Spinal cord (tissue), 10 donors: ENCODE data around the gene GAREM1. TPM values are rescaled to one million over a fixed set of nuclear protein-coding genes. Genes with fewer than 3 reads are reported as not detected.
A peak's percentile ranks its signal among the peaks of the same experiment; 100 is the strongest.

Experiments
- DNase-seq, 6 donors: peaks; one replicate each; pipeline versions ENCODE4 v3.0.0 to v3.0.0-alpha.2; 2013 to 2015; ENCODE audit warnings: low spot score in 6 of 6, low read depth in 4 of 6
- H3K27ac ChIP-seq: one replicate; pipeline ENCODE4 v1.5.1; 2013; ENCODE audit warnings: low read depth, low read length, control low read depth
- H3K27me3 ChIP-seq: one replicate; pipeline ENCODE4 v1.6.1; 2013; ENCODE audit warnings: low read length; ENCODE audit not compliant: control insufficient read depth, insufficient read depth
- H3K36me3 ChIP-seq: one replicate; pipeline ENCODE4 v1.6.1; 2013; ENCODE audit warnings: low read length; ENCODE audit not compliant: control insufficient read depth, insufficient read depth
- H3K4me1 ChIP-seq: one replicate; pipeline ENCODE4 v1.6.1; 2013; ENCODE audit warnings: low read length; ENCODE audit not compliant: control insufficient read depth, insufficient read depth
- H3K4me3 ChIP-seq: one replicate; pipeline ENCODE4 v1.5.1; 2013; ENCODE audit warnings: low read depth, low read length, control low read depth
- H3K9me3 ChIP-seq: one replicate; pipeline ENCODE4 v1.6.1; 2013; ENCODE audit warnings: low read length; ENCODE audit not compliant: control insufficient read depth, insufficient read depth
- WGBS: methylation state at CpG from one replicate; pipeline ENCODE4 v1.1.5; 2013; ENCODE audit warnings: missing lambda C conversion rate; ENCODE audit not compliant: insufficient coverage; 5-methylcytosine and 5-hydroxymethylcytosine counted together
- polyA plus RNA-seq, 2 donors: library from polyadenylated mRNA; unstranded; fragments of 120-200 nt; gene quantifications; one replicate each; pipeline ENCODE4 v1.2.1, GENCODE V29; 2013; ENCODE audit not compliant: insufficient read length in 2 of 2
- total RNA-seq, 2 donors: library from RNA; depleted of rRNA in 1 of 2; stranded (reverse); fragments of 120-200 nt in 1 of 2; fragments of >200 nt in 1 of 2; gene quantifications; one replicate each; pipeline versions ENCODE4 v1.2.3 to v1.2.4, GENCODE V29; 2013 to 2014
- donor health status: healthy.

GAREM1 gene
- total and polyA plus RNA-seq, 4 donors, result 12.3 to 19.7 (median 16.6) TPM

DNA sequence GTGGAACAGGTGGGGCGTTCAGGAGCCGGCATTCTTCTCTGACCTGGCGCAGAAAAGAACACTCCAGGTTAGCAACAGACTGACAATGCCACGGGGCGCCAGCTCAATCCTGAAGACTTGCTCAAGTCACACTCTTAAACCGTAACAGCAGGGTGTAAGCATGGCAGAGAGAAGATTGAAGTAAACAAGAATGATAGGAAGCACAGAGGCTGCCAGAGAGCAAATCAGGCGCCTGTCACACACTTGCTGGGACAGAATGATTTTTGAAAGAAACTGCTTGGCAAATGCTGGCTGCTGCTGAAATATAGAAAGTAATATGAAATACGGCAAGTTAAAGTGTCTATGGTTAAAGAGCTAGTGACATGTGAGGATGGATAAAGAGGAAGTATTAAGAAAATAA lies 200.3 kb downstream of the GAREM1 start:
- Histone ChIP-seq H3K36me3 (peaks cover 22% of the 10 kb centered on the region), H3K27me3 (no peaks in the 10 kb centered on the region), H3K4me1 (no peaks in the 10 kb centered on the region), H3K27ac (no peak overlapping the region), H3K9me3 (no peaks in the 10 kb centered on the region), H3K4me3 (no peak overlapping the region)
- DNase-seq, result peak in 1 of 6 donors; percentile 82
- WGBS, result 93% methylated on average over 8 of the region's 8 CpGs

DNA sequence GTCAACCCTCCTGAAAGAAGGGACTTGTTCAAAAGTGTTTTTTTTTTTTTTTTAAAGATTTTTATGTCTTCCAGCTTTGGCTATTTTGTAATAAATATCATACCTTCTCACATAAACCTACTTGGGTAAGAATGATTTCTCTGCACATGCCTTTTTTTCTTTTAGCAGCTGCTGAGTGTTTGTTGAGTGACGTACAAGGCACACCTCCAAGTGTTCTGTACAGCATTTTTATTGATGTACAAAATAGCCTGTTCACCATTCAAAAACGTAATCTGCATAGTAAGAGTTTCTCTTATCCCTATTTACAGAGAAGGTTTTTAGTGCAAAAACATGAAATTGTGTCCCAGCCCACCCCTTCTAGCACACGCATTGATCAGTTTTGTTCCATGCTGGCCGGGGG lies 203.2 kb downstream of the GAREM1 start:
- no peak for DNase-seq
- WGBS, result no CpG with 5 or more reads among the region's 4 CpGs
- H3K4me3 ChIP-seq, result no peak overlapping the region

DNA sequence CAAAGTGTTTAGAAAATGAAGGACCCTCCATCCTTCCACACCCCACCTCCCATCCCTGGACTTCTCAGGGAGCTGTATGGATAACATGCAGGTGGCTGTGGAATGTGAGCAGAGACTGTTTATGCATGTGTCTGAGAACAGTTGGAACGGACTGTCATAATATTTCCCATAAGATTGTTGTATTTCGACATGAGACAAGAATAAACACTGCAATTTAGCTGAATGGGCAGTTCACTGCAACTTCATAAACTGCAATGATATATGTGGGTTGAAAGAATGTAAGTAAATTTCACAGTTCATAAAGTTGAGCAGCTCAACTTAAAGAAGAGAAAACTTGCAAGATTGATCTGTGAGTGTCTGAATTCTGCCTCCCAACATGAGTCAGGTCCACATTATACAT lies 206.3 kb downstream of the GAREM1 start:
- peaks cover 10% of the 10 kb centered on the region for H3K36me3 ChIP-seq
- no peaks in the 10 kb centered on the region for H3K4me1 ChIP-seq
- H3K9me3 ChIP-seq, result no peaks in the 10 kb centered on the region
- H3K27ac ChIP-seq, result no peak overlapping the region
- DNase-seq, result peak in 1 of 6 donors; percentile 36
- WGBS, result no CpG with 5 or more reads among the region's 2 CpGs
- no peak overlapping the region for H3K4me3 ChIP-seq
- no peaks in the 10 kb centered on the region for H3K27me3 ChIP-seq

More for the DNA sequence above, 203.2 kb downstream of the GAREM1 start:
- Histone ChIP-seq H3K27ac (no peak overlapping the region), H3K36me3 (peaks cover 18% of the 10 kb centered on the region), H3K27me3 (no peaks in the 10 kb centered on the region), H3K9me3 (no peaks in the 10 kb centered on the region), H3K4me1 (no peaks in the 10 kb centered on the region)

DNA sequence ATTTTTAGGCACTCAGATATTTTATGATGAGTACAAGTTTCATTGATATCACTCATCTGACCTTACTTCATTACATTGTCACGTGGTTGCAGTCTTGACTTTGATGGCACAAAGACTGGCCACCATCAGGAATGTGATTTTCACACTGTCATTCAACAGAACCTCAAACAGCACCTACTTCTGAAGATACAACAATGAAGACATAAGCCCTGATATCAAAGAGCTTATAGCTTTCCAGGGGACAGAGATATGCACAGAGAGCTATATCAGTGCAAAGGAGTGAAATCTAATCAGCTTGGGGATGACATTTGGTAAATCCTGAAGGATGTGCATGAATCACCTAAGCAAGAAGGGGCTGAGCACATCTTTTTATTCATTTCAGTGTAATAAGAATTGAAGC lies 208.6 kb downstream of the GAREM1 start:
- DNase-seq, result no peak
- Histone ChIP-seq H3K4me3 (no peak overlapping the region), H3K36me3 (no peaks in the 10 kb centered on the region)

DNA sequence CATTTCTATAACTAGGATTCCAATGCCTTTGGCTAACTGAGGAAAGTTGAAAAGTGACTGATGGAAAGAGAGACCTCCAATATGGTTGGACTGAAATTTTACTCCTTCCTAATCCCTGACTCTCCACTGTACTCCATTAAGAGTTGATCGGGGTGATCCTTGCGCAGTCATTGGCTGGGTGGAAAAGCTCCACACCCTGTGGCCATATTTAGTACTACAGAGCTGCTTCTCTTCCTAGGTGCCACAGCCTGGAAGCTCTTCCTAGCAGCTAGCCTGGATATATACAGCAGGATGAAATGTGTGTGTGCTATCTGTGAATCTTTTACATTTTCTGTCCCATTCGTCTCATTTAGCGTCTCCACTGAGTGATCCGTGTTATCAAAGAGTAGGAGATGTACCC lies 209.7 kb downstream of the GAREM1 start:
- Histone ChIP-seq H3K9me3 (no peaks in the 10 kb centered on the region), H3K27ac (no peak overlapping the region), H3K36me3 (no peaks in the 10 kb centered on the region), H3K4me1 (no peaks in the 10 kb centered on the region), H3K27me3 (no peaks in the 10 kb centered on the region), H3K4me3 (no peak overlapping the region)
- WGBS, result no CpG with 5 or more reads among the region's 5 CpGs
- DNase-seq, result no peak

More for the DNA sequence above, 208.6 kb downstream of the GAREM1 start:
- no CpG with 5 or more reads among the region's 1 CpG for WGBS
- H3K27me3 ChIP-seq, result no peaks in the 10 kb centered on the region
- H3K27ac ChIP-seq, result no peak overlapping the region
- no peaks in the 10 kb centered on the region for H3K9me3 ChIP-seq
- no peaks in the 10 kb centered on the region for H3K4me1 ChIP-seq

DNA sequence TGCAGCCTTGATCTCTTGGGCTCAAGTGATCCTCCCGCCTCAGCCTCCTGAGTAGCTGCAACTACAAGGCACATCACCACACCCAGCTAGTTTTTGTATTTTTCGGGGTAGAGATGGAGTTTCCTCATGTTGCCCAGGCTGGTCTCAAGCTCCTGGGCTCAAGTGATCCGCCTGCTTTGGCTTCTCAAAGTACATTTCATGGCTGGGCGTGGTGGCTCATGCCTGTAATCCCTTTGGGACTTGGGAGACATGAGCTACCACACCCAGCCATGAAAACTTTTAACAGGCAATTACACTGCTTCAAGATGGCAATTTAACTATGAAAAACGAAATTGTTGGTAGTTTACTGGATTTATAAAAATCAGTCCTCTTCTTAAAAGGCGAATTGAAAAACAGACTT lies 211.1 kb downstream of the GAREM1 start:
- DNase-seq, result no peak
- WGBS, result 100% methylated on average over 2 of the region's 6 CpGs
- H3K4me3 ChIP-seq, result no peak overlapping the region
- no peak overlapping the region for H3K27ac ChIP-seq
- no peaks in the 10 kb centered on the region for H3K4me1 ChIP-seq
- H3K36me3 ChIP-seq, result no peaks in the 10 kb centered on the region
- H3K27me3 ChIP-seq, result no peaks in the 10 kb centered on the region
- no peaks in the 10 kb centered on the region for H3K9me3 ChIP-seq

DNA sequence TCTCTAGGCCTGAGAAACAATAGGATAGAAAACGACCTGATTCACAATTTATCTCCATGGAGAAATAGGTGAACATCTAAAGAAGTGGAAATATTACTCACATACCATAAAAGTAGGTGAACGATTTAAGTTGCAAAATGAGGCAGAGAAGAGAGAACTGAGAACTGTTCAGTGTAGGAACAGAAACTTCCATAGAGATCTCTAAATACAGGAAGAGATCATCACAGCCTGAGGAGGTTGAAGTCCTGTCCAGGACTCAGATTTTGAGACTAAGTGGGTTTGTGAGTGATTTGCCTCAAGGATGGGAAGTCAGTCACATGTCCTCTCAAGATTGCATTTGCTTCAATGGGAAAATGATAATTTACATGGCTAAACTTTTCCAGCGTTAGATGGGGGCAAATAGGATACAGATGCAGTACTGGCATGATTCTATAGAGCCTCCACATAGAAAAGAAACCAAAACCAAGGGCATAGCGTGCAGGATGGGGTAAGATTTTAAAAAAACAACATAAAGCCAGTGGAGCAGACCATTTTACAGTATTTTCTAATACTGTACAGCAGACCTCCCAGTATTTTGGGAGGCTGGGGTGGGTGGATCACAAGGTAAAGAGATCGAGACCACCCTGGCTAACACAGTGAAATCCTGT lies 212.0 kb downstream of the GAREM1 start:
- Histone ChIP-seq H3K4me1 (no peaks in the 10 kb centered on the region), H3K36me3 (no peaks in the 10 kb centered on the region), H3K27me3 (no peaks in the 10 kb centered on the region), H3K9me3 (no peaks in the 10 kb centered on the region), H3K27ac (no peak overlapping the region), H3K4me3 (no peak overlapping the region)
- DNase-seq, result no peak
- WGBS, result no CpG with 5 or more reads among the region's 5 CpGs

DNA sequence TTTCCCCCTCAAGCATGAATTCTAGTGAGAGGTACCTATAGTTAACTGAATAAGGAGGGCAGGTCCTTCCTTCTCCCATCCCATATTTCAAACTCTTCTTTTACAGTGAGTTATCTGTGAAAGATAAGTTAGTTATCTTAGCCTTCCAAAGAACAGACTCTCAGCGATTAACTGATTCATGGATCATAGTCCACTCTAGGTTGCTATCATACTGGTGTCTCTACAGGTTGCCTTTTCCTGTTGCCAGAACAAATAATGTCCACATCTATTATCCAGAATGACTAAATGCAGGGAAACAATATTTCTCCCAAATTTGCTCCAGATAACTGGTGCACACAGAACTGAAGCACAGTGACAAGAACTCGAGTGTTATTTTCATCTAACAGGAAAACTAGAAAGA lies 212.5 kb downstream of the GAREM1 start:
- Histone ChIP-seq H3K27me3 (no peaks in the 10 kb centered on the region), H3K4me1 (no peaks in the 10 kb centered on the region), H3K4me3 (no peak overlapping the region), H3K27ac (no peak overlapping the region), H3K9me3 (no peaks in the 10 kb centered on the region), H3K36me3 (no peaks in the 10 kb centered on the region)
- 100% methylated on average over 1 of the region's 2 CpGs for WGBS
- no peak for DNase-seq

DNA sequence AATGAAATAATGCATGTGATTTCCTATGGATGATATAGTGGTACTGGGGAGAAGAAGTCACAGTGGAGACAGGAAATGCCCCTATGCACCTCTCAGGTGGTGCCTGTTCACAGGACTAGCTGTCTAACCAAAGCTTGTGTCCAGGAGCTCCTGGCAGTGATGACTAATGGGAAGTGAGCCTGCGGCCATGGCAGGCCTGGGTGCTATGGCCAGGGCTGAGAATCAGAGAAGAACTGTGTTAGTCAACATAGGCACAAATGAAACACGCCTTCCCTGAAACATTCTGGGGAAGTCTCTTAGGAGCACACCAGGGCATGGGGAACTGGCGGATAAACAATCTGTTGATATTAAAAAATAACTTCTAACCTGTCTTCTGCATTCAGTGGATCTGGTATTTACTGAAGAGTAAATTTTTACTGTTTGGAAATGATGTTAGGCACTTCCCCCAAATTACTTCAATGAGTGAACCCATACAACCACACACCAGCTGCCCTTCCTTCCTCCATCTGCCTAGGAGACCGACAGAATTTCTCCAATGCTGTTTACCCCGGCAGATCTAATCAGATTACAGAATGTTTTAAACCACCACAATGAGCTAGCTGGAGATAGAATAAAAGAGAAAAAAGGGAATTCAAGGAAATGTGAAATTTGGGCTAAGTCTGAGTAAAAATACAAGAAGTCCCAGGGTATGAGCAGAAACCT lies 213.4 kb downstream of the GAREM1 start:
- Histone ChIP-seq H3K36me3 (no peaks in the 10 kb centered on the region), H3K27me3 (no peaks in the 10 kb centered on the region), H3K9me3 (no peaks in the 10 kb centered on the region), H3K4me1 (no peaks in the 10 kb centered on the region), H3K27ac (no peak overlapping the region), H3K4me3 (no peak overlapping the region)
- WGBS, result 86% methylated on average over 1 of the region's 5 CpGs
- no peak for DNase-seq

DNA sequence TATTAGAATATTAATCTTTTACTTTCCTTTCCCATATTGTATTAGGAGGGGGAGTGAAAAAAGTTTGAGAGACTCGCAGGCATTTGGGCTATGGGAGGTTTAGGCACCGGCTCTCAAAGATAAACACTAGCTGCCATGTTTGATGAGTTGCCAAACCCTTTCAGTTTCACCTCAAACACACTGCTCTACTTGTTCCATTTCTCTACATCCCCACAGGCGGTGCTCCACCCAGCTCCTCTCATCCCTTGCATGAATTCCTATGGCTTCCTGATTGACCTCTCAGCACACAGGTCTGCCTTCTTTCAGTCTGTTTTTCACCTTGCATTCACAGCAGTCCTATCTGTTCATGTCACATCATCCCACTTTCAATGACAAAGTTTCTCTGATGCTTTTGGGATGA lies 215.1 kb downstream of the GAREM1 start:
- Histone ChIP-seq H3K36me3 (no peaks in the 10 kb centered on the region), H3K4me1 (no peaks in the 10 kb centered on the region), H3K4me3 (no peak overlapping the region), H3K9me3 (no peaks in the 10 kb centered on the region), H3K27me3 (no peaks in the 10 kb centered on the region), H3K27ac (no peak overlapping the region)
- no peak for DNase-seq
- WGBS, result 89% methylated on average over 1 of the region's 3 CpGs
